WTC11 (cell line): Measurements from ENCODE around the gene GFOD1. TPM values are rescaled to one million over a fixed set of nuclear protein-coding genes. Genes with fewer than 3 reads are reported as not detected.

Source experiments
- ATAC-seq: fragments of 200-7000 bp; cut with Tn5 transposase; 2 replicates; pipeline ENCODE4 v1.10.0; 2021; ENCODE audit warnings: mild to moderate bottlenecking, moderate library complexity
- CTCF ChIA-PET: fragments of 300-600 bp; sonication (Branson Sonifier 250); formaldehyde crosslinking; loops from one replicate; lab custom pipeline; 2021; ENCODE audit warnings: antibody characterized with exemption; lab: Charles Lee
- POLR2A ChIA-PET: fragments of 350-600 bp; sonication (Branson Sonifier 250); formaldehyde crosslinking; loops from one replicate; lab custom pipeline; 2021; ENCODE audit warnings: antibody characterized with exemption; lab: Charles Lee
- DNase-seq: peaks from one replicate; pipeline ENCODE4 v3.0.0; 2021; ENCODE audit warnings: low spot score
- H3K27ac Mint-ChIP-seq: 2 replicates; pipeline ENCODE4 v1.8.0; 2021; ENCODE audit warnings: mixed read lengths
- H3K27me3 Mint-ChIP-seq: 2 replicates; pipeline ENCODE4 v1.8.0; 2021; ENCODE audit warnings: low read depth, mild to moderate bottlenecking, moderate library complexity, mixed read lengths
- H3K36me3 Mint-ChIP-seq: 2 replicates; pipeline ENCODE4 v1.8.0; 2021; ENCODE audit warnings: mixed read lengths
- H3K4me1 Mint-ChIP-seq: 2 replicates; pipeline ENCODE4 v1.8.0; 2022; ENCODE audit warnings: mixed read lengths
- H3K4me3 Mint-ChIP-seq: 2 replicates; pipeline ENCODE4 v1.8.0; 2021; ENCODE audit warnings: mild to moderate bottlenecking, moderate library complexity, mixed read lengths
- H3K9me3 Mint-ChIP-seq: 2 replicates; pipeline ENCODE4 v1.8.0; 2021; ENCODE audit warnings: mixed read lengths
- CBFB ChIP-seq: sonication (generic); formaldehyde crosslinking; IDR thresholded peaks from 2 replicates; pipeline ENCODE4 v1.8.1; 2022; ENCODE audit warnings: mild to moderate bottlenecking, low read depth, missing genetic modification reagents
- ESRRA ChIP-seq: sonication (generic); formaldehyde crosslinking; IDR thresholded peaks from 2 replicates; pipeline ENCODE4 v1.8.1; 2022; ENCODE audit warnings: mild to moderate bottlenecking, missing genetic modification reagents, borderline replicate concordance
- FOXK1 ChIP-seq: sonication (generic); formaldehyde crosslinking; IDR thresholded peaks from 2 replicates; pipeline ENCODE4 v1.8.0; 2022; ENCODE audit warnings: mild to moderate bottlenecking, moderate library complexity, missing genetic modification reagents
- FOXP1 ChIP-seq: sonication (generic); formaldehyde crosslinking; IDR thresholded peaks from 2 replicates; pipeline ENCODE4 v1.8.0; 2022; ENCODE audit warnings: missing genetic modification reagents, mild to moderate bottlenecking, moderate library complexity, borderline replicate concordance
- FOXP4 ChIP-seq: sonication (generic); formaldehyde crosslinking; IDR thresholded peaks from 2 replicates; pipeline ENCODE4 v1.8.0; 2022; ENCODE audit warnings: mild to moderate bottlenecking, missing genetic modification reagents
- GRHL2 ChIP-seq: fragments of 250-450 bp; sonication (Bioruptor Pico); IDR thresholded peaks from 2 replicates; pipeline ENCODE4 v1.8.0; 2022; ENCODE audit warnings: mild to moderate bottlenecking, moderate library complexity; ENCODE audit not compliant: insufficient replicate concordance, severe bottlenecking
- GTF2I ChIP-seq: fragments of 250-450 bp; sonication (Bioruptor Pico); conservative IDR thresholded peaks from 2 replicates; pipeline ENCODE4 v1.4.0; 2021; ENCODE audit warnings: mild to moderate bottlenecking
- MAX ChIP-seq: sonication (generic); formaldehyde crosslinking; IDR thresholded peaks from 2 replicates; pipeline ENCODE4 v1.8.0; 2022; ENCODE audit warnings: mild to moderate bottlenecking, missing genetic modification reagents
- PRRX2 ChIP-seq: fragments of 250-450 bp; sonication (Bioruptor Pico); IDR thresholded peaks from 2 replicates; pipeline ENCODE4 v1.8.0; 2021; ENCODE audit warnings: mild to moderate bottlenecking
- TCF7 ChIP-seq: sonication (generic); formaldehyde crosslinking; IDR thresholded peaks from 2 replicates; pipeline ENCODE4 v1.8.0; 2022; ENCODE audit warnings: mild to moderate bottlenecking, low read depth, missing genetic modification reagents, moderate library complexity
- ZBTB21 ChIP-seq: sonication (generic); formaldehyde crosslinking; IDR thresholded peaks from 2 replicates; pipeline ENCODE4 v1.8.1; 2023; ENCODE audit warnings: mild to moderate bottlenecking, missing genetic modification reagents, borderline replicate concordance
- ZMAT4 ChIP-seq: fragments of 250-450 bp; sonication (Bioruptor Pico); IDR thresholded peaks from 2 replicates; pipeline ENCODE4 v1.9.0; 2021; ENCODE audit warnings: mild to moderate bottlenecking
- ZNF138 ChIP-seq: sonication (generic); formaldehyde crosslinking; conservative IDR thresholded peaks from 2 replicates; pipeline ENCODE4 v1.8.1; 2022; ENCODE audit warnings: mild to moderate bottlenecking, moderate library complexity, missing genetic modification reagents
- ZNF281 ChIP-seq: sonication (generic); formaldehyde crosslinking; IDR thresholded peaks from 2 replicates; pipeline ENCODE4 v1.8.0; 2023; ENCODE audit warnings: mild to moderate bottlenecking, missing genetic modification reagents
- ZNF416 ChIP-seq: fragments of 250-450 bp; sonication (Bioruptor Pico); IDR thresholded peaks from 2 replicates; pipeline ENCODE4 v1.9.0; 2021; ENCODE audit warnings: mild to moderate bottlenecking, inconsistent platforms
- ZNF425 ChIP-seq: fragments of 250-450 bp; sonication (Bioruptor Pico); conservative IDR thresholded peaks from 2 replicates; pipeline ENCODE4 v1.9.0; 2021; ENCODE audit warnings: mild to moderate bottlenecking
- ZNF512 ChIP-seq: sonication (generic); formaldehyde crosslinking; IDR thresholded peaks from 2 replicates; pipeline ENCODE4 v1.8.1; 2022; ENCODE audit warnings: missing genetic modification reagents, borderline replicate concordance
- total RNA-seq: library from RNA; stranded (reverse); gene quantifications from 3 replicates; pipeline ENCODE4 v1.2.3, GENCODE V29; 2021
- TF ChIP-seq, protein P1 (sequence below): sonication (generic); formaldehyde crosslinking; IDR thresholded peaks from 2 replicates; pipeline ENCODE4 v1.8.1; 2022; ENCODE audit warnings: mild to moderate bottlenecking, moderate library complexity, missing genetic modification reagents

GFOD1 gene
- total RNA-seq, 1 experiment from 2014 or later, result 8.5 TPM

DNA sequence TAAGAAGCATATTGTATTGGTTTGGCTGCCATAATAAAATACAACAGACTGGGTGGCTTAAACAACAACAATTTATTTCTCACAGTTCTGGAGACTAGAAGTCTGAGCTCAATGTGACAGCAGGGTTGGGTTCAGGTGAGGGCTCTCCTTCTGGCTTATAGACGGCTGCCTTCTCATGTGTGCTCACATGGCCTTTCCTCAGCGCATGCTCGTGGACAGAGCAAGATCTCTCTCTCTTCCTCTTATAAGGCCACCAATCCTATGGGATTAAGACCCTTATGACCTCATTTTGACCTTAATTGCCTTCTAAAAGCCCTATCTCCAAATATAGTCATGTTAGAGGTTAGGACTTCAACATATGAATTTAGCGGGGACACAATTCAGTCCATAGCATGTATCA is 32.4 kb upstream of the GFOD1 start (continued):
- TF ChIP-seq GTF2I (no peak), FOXK1 (CRISPR knock-in tag) (no peak), ESRRA (CRISPR knock-in tag) (no peak), FOXP1 (no peak), CBFB (CRISPR knock-in tag) (no peak)
- TF ChIP-seq, protein P1, sequence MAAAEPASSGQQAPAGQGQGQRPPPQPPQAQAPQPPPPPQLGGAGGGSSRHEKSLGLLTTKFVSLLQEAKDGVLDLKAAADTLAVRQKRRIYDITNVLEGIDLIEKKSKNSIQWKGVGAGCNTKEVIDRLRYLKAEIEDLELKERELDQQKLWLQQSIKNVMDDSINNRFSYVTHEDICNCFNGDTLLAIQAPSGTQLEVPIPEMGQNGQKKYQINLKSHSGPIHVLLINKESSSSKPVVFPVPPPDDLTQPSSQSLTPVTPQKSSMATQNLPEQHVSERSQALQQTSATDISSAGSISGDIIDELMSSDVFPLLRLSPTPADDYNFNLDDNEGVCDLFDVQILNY (CRISPR knock-in tag), result no peak

DNA sequence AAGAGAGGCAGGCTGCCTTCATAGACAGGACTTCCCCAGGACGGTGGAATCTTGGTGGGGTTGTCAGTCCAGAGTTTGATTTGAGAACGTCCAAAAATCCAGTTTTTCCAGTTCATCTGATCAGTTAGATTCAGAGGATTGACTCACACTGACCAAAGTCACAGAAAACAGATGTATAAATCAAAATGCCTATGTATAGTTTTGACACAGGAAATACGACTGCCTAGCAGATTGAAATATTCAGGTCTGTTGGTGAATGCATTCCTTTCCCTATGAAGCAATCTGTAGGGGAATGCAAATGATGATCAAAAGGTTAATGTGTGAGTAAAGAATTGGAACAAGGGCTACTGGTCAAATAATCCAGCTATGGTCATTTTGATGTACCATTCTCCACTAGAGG is 29.7 kb upstream of the GFOD1 start:
- Mint-ChIP-seq H3K4me3 (no peak overlapping the region), H3K36me3 (peaks cover 3% of the 10 kb centered on the region; the same call in 1 of the 2 replicates), H3K27ac (no peak overlapping the region), H3K9me3 (peaks cover 21% of the 10 kb centered on the region), H3K4me1 (no peaks in the 10 kb centered on the region), H3K27me3 (no peaks in the 10 kb centered on the region; the same call in 1 of the 2 replicates)
- POLR2A ChIA-PET, result no interaction called here
- CTCF ChIA-PET, result no interaction called here
- ATAC-seq (no peak), DNase-seq (no peak)
- no peak for TF ChIP-seq ZBTB21 (CRISPR knock-in tag)

GRCh38 chr6:13515912-13516311 is 28.5 kb upstream of the GFOD1 start:
- CTCF ChIA-PET, result no interaction called here
- H3K36me3 Mint-ChIP-seq, result peaks cover 3% of the 10 kb centered on the region; the same call in 1 of the 2 replicates
- no peaks in the 10 kb centered on the region for H3K4me1 Mint-ChIP-seq
- POLR2A ChIA-PET, result no interaction called here
- ATAC-seq, result no peak
- TF ChIP-seq ZNF138 (CRISPR knock-in tag) (no peak), GRHL2 (CRISPR knock-in tag) (no peak), ZNF416 (no peak), ZMAT4 (CRISPR knock-in tag) (no peak), MAX (CRISPR knock-in tag) (no peak), TCF7 (CRISPR knock-in tag) (no peak), ZNF512 (CRISPR knock-in tag) (no peak)
- peaks cover 21% of the 10 kb centered on the region for H3K9me3 Mint-ChIP-seq
- no peak for DNase-seq
- H3K4me3 Mint-ChIP-seq, result no peak overlapping the region
- no peaks in the 10 kb centered on the region; the same call in 1 of the 2 replicates for H3K27me3 Mint-ChIP-seq
- no peak overlapping the region for H3K27ac Mint-ChIP-seq

GRCh38 chr6:13513626-13514502 is 26.5 kb upstream of the GFOD1 start:
- no peak for ATAC-seq
- TF ChIP-seq FOXK1 (CRISPR knock-in tag) (no peak), PRRX2 (no peak), GRHL2 (CRISPR knock-in tag) (no peak), FOXP4 (no peak), ZNF281 (CRISPR knock-in tag) (no peak), ZNF425 (no peak)

More at GRCh38 chr6:13513626-13514502, 26.5 kb upstream of the GFOD1 start:
- no peaks in the 10 kb centered on the region for H3K4me1 Mint-ChIP-seq
- H3K27me3 Mint-ChIP-seq, result no peaks in the 10 kb centered on the region; the same call in 1 of the 2 replicates
- no peak overlapping the region for H3K27ac Mint-ChIP-seq
- H3K4me3 Mint-ChIP-seq, result no peak overlapping the region
- ChIA-PET POLR2A (interaction anchor here (0.6 kb wide), 1 partner anchor 56 kb away, joined by 4 read pairs; no protein-coding TSS in a partner anchor), CTCF (interaction anchor here (2.5 kb wide), 1 partner anchor 61 kb away, joined by 10 read pairs; the partner anchor contains the start of gene SIRT5)
- peaks cover 18% of the 10 kb centered on the region for H3K9me3 Mint-ChIP-seq
- DNase-seq, result no peak
- H3K36me3 Mint-ChIP-seq, result peaks cover 3% of the 10 kb centered on the region; the same call in 1 of the 2 replicates
